Measurements from ENCODE around the gene DNMBP. TPM values are rescaled to one million over a fixed set of nuclear protein-coding genes. Genes with fewer than 3 reads are reported as not detected.
"Not testable (repeated sequence)": the region's sequence is repeated elsewhere in the genome, so short reads cannot be mapped to it uniquely, and the experiment has no call there.

DNMBP gene
- total RNA-seq, 4 donors from 2014 or later, result 11.7 to 17.4 (median 13.4) TPM

DNA sequence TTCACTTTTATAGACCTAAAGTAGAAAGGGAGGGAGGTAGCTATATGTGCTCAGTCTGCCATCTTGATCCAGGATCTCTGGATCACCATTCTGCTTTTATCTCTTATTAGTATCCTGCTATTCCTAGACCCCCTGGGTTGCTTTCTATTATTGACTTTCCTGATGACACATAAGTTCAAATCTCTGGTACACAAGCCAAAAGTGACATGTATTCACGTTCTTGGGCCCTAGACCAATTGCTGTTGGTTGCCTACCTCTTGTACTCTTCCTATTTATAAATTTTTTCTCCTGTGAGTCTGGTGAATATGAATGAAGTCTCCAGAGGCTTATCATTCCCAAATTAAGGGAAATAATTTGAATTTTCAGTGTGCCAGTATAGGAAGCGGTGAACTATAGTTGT, 56.9 kb downstream of the DNMBP start:
- intact Hi-C loops (cut with DNase I), result no loop called here
- Histone ChIP-seq H3K36me3 (peaks cover 0 to 5% of the 10 kb centered on the region in 2 donors), H3K27ac (no peak overlapping the region), H3K27me3 (no peaks in the 10 kb centered on the region), H3K4me1 (no peaks in the 10 kb centered on the region), H3K9me3 (no peaks in the 10 kb centered on the region), H3K4me3 (replicated peaks in 1 of 3) (no peak overlapping the region)
- TF ChIP-seq, protein P1, sequence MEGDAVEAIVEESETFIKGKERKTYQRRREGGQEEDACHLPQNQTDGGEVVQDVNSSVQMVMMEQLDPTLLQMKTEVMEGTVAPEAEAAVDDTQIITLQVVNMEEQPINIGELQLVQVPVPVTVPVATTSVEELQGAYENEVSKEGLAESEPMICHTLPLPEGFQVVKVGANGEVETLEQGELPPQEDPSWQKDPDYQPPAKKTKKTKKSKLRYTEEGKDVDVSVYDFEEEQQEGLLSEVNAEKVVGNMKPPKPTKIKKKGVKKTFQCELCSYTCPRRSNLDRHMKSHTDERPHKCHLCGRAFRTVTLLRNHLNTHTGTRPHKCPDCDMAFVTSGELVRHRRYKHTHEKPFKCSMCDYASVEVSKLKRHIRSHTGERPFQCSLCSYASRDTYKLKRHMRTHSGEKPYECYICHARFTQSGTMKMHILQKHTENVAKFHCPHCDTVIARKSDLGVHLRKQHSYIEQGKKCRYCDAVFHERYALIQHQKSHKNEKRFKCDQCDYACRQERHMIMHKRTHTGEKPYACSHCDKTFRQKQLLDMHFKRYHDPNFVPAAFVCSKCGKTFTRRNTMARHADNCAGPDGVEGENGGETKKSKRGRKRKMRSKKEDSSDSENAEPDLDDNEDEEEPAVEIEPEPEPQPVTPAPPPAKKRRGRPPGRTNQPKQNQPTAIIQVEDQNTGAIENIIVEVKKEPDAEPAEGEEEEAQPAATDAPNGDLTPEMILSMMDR (IDR thresholded peaks at IDR 0.05), result no peak
- TF ChIP-seq POLR2A (IDR thresholded peaks at IDR 0.05), result no peak
- DNase-seq, result no peak
- WGBS, 2 donors, result 93 to 97% methylated on average over 2 of the region's 2 CpGs

DNA sequence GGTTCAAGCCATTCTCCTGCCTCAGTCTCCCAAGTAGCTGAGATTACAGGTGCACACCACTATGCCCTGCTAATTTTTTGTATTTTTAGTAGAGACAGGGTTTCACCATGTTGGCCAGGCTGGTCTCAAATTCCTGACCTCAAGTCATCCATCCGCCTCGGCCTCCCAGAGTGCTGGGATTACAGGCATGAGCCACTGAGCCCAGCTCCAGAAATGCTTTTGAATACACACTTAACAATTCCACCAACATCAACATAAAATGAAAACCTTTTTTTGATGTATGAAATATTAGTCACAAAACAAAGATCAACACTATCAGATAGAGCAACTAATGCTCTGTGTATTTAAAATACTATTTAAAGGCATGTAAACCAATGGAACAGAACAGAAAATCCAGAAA, 63.7 kb downstream of the DNMBP start:
- H3K4me3 ChIP-seq (replicated peaks in 1 of 3); H3K27me3 ChIP-seq; H3K36me3 ChIP-seq; H3K9me3 ChIP-seq; intact Hi-C loops (cut with DNase I): not testable (repeated sequence)
- 46 to 58% methylated on average over 2 of the region's 2 CpGs for WGBS, 2 donors
- Histone ChIP-seq H3K4me1 (peaks cover 17 to 19% of the 10 kb centered on the region in 2 donors), H3K27ac (peak overlapping the region in 2 of 3 donors; percentile 22 to 37)
- DNase-seq, result peak; percentile 56 to 74

GRCh38 chr10:99945263-99945662, 64.5 kb downstream of the DNMBP start:
- Histone ChIP-seq H3K9me3 (no peaks in the 10 kb centered on the region), H3K27me3 (no peaks in the 10 kb centered on the region), H3K4me1 (peaks cover 17 to 19% of the 10 kb centered on the region in 2 donors), H3K4me3 (replicated peaks in 1 of 3) (no peak overlapping the region), H3K36me3 (no peaks in the 10 kb centered on the region), H3K27ac (peak overlapping the region in 2 of 3 donors; percentile 17 to 37)
- DNase-seq, result peak in 1 of 2 donors; percentile 21
- TF ChIP-seq POLR2A (IDR thresholded peaks at IDR 0.05), result no peak
- TF ChIP-seq, protein P1 (IDR thresholded peaks at IDR 0.05), result no peak
- intact Hi-C loops (cut with DNase I), result no loop called here
- 73% methylated on average over 4 of the region's 4 CpGs for WGBS, 2 donors

DNA sequence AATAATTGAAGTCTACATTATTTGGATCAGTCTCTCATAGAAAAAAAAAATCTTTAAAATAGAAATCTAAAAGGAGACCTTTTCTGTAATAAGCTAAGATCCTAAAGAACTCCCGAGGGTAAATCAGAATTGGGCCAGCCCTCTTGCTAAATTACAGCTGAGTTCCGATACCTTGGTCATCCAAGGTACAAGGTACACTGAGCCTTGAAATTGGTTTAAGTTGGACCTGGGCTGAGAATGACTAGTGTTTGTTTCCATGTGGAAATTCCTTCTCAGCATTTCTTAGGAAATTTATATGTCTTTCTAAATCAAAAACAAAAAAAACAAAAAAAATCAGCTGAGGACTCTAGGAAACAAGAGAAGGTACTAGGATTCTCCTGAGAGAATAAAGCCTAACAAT, 64.9 kb downstream of the DNMBP start:
- whole genome bisulfite sequencing, 2 donors, result 90 to 96% methylated on average over 2 of the region's 2 CpGs
- no peak overlapping the region for H3K4me3 ChIP-seq (replicated peaks in 1 of 3)
- no peaks in the 10 kb centered on the region for H3K36me3 ChIP-seq
- intact Hi-C loops (cut with DNase I), result no loop called here
- DNase-seq, result no peak
- TF ChIP-seq POLR2A (IDR thresholded peaks at IDR 0.05), result no peak
- TF ChIP-seq, protein P1 (IDR thresholded peaks at IDR 0.05), result no peak
- H3K9me3 ChIP-seq, result no peaks in the 10 kb centered on the region
- H3K27me3 ChIP-seq, result no peaks in the 10 kb centered on the region
- peaks cover 17 to 19% of the 10 kb centered on the region in 2 donors for H3K4me1 ChIP-seq
- H3K27ac ChIP-seq, result peak overlapping the region in 2 of 3 donors; percentile 17 to 31

GRCh38 chr10:99943908-99944307, 65.8 kb downstream of the DNMBP start:
- no peak for DNase-seq
- no peak overlapping the region for H3K4me3 ChIP-seq (replicated peaks in 1 of 3)
- H3K36me3 ChIP-seq, result no peaks in the 10 kb centered on the region
- 90 to 98% methylated on average over 3 of the region's 3 CpGs for WGBS, 2 donors
- no peak for TF ChIP-seq POLR2A (IDR thresholded peaks at IDR 0.05)
- TF ChIP-seq, protein P1 (IDR thresholded peaks at IDR 0.05), result no peak
- intact Hi-C loops (cut with DNase I), result no loop called here
- H3K4me1 ChIP-seq, result peaks cover 17 to 19% of the 10 kb centered on the region in 2 donors
- no peak overlapping the region for H3K27ac ChIP-seq
- no peaks in the 10 kb centered on the region for H3K9me3 ChIP-seq
- H3K27me3 ChIP-seq, result no peaks in the 10 kb centered on the region

Measured in thyroid gland (tissue), 4 donors.